Hematopoietic multipotent progenitor cell treated with erythropoietin and hydrocortisone succinate and interleukin-3 and kit ligand, for 6 days (in vitro differentiated cells): Measurements from ENCODE around the gene IFI27.

Source experiments
- DNase-seq: peaks from one replicate; pipeline ENCODE4 v3.0.0-alpha.2; 2015

The IFI27 gene

DNA sequence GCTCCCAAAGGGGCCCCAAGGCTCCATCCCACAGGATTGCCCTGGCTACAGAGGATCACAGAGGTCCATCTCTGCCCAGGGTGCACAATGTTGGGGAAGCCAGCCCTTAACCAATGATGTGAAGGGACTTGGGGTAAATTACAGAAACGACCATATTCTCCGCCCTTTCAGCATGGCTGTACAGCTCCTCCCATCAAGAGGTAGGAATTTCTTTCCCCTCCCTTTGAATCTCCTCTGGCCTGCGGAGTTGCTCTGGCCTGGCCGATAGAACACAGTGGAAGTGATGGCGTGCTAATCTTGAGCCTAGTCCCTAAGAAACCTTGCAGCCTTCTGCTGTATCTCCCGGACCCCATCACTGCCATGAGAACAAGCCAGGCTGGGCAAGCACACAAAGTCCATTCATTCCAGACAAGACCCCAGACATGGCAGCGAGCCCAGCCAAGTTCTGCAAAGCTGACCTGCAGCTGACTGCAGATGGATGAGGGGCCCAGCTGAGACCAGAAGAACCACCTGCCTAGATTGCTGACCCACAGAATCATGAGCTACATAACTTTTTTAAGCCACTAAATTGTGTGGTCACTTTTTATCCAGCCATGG is 6.9 kb upstream of the IFI27 start:
- no peak for DNase-seq

DNA sequence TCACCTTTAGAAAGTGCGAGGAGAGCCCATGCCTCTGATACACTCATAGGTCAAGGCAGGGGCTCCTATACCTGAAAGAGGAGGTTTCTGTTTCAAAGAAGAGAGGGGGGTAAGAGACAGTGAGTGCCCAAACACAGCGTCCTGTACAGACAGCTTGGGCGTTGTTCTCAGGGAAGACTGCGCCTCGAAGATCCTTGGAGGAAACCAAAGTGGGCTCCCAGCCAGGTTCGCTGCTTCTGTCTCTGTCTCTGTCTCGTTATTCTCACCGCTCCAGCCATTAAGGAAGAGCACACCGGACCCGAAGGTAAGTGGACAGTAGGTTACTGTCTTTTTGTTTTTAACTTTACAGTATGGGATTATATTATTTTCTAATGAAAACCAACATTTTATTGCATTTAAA is 5.8 kb upstream of the IFI27 start:
- no peak for DNase-seq

DNA sequence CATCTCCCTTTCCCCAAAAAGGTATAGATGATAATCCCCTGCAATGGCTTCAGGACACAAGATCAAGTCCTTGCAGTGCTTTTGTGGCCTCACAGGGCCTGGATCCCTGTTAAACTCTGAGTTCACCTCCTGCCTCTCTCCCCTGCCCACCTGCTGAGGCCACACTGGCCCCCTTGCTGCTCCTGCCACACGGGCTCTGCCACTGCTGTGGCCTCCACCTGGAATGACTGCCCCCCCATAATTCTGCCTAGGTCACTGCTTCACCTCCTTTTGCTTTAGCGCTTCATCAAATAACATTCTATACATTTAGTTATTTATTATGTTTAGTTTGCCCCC is 653 bp upstream of the IFI27 start:
- DNase-seq: no peak

DNA sequence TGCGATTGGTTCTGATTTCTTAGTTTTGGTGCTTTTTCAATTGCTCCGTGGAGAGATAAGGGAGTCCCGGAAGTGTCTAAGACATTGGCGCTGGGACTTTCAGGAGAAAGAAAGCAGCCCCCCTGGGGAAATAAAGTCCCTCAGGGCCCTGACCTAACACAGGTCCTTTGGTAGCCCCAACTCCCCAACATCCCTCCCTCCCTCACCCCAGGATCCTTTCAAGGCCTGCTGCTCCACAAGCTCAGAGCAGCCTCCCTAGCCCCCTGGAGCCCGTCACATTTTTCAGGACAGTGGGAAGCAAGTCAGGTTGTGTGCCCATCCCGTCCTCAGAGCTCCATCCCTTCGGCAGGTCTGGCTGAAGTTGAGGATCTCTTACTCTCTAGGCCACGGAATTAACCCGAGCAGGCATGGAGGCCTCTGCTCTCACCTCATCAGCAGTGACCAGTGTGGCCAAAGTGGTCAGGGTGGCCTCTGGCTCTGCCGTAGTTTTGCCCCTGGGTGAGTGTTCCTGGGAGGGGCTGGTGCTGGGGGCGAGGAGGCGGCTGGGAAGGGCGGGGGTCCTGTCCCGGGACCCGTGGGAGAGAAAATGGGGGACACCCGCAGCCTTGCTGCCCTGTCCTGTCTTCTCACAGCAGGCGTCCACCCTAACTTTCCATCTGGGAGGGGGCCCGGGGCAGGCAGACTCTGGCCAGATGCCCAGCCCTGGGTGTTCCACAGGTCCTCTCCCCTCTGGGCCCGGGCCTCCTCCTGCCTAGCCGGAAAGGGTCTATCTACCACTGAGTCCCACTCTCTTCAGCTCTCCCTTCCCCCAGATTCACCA is 950 bp downstream of the IFI27 start:
- no peak for DNase-seq

DNA sequence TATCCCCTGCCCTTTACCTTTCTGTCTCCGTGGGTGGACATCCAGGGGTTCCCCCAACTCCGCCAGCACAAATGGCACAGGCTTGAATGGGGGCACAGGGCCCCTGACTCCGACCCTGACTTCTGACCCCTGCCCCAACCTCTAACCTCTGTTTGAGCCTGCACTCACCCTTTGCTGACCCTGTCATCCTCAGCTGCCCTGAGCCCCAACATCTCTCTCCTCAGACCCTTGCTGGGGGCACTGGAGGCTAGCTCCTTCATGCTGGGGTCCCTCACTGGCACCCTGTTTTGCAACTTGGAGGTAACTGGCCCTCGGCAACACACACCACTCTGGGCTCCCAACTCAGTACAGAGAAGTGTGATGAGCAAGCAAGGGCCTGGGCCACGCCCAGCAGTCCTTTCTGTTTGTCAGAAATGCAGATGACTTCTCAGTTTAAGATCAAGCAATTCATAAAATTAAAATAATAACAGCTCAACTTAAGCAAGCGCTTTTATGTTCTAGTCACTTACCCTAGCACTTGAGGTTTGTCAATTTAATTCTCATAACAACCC is 2.1 kb downstream of the IFI27 start:
- peak; percentile 17 for DNase-seq

DNA sequence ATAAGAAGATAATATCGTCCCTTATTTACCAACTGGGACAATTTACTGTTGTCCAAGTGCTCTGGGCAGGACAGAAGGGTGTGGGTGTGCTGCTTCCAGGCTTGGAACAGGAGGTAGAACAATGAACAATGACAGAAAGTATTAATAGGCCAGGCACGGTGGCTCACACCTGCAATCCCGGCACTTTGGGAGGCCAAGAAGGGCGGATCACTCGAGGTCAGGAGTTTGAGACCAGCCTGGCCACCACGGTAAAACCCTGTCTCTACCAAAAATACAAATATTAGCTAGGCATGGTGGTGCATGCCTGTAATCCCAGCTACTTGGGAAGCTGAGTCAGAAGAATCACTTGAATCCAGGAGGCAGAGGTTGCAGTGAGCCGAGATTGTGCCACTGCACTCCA is 2.5 kb downstream of the IFI27 start:
- no peak for DNase-seq

DNA sequence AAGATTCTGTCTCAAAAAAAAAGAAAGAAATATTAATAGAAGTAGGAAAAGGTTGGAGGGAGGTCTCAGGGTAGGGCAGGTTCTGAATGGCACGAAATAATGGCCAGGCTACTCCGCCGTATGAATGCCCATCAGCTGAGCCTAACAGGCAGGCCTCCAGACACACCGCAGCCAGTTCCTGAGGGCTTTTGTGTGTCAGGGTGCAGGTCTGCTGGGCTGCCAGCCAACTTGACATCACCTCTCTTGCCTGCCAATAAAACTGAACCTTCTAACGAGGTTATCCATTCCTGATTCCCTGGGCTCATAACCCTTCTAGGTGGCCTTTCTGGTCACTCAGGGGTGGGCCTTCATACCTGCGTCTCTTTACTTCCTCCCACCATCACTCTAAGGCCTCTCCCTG is 3.0 kb downstream of the IFI27 start:
- no peak for DNase-seq

DNA sequence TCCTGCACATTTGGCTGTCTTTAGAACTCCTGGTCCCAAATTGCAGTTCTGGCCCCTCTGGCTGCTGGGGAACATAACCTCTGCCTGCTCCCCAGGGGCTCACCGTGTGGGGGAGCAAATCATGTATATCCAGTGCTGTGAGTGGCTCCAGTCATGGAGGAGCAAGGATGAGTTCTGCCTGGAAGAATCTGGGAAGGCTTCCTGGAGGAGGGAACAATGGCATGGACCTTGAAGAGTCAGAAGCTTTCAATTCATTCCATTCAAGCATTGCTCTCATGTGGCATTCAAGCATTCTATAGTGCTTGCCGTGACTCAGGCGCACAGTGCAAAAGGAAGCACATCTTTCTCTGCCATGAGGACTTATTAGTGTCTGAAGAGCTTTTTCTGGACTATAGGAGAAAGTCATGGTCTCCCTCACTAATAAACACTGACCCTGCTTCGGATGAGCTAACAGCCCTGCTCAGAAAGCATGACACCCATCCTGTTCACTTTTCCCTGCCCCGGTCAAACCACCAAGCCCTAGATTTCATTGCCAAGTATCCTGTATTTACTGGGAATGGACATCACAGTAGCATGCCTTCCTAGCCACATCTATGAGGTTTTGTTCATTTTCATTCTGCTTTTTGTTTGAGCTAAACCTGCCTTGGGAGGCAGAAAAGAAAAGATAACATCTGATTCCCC is 3.5 kb downstream of the IFI27 start:
- no peak for DNase-seq

DNA sequence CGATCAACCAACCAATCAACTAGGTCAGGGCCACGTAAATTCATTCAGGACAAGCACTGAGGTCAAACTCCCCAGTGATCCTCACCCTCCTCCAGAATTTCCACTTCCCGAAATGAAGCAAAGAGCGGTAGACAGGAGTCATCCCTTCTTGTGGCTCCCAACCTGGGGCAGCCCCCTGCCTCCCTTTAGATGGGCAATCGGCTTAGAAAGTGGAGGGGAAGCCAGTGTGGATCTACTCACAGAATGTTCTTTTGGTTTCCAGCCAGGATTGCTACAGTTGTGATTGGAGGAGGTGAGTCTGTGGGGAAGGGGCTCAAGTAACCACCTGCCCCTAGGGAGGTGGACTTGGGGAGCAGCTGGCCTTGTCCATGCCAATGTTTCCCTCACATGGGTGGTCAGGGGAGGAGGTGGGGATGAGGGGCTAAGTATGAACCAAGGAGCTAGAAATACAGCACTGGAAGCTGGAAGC is 4.1 kb downstream of the IFI27 start:
- no peak for DNase-seq

DNA sequence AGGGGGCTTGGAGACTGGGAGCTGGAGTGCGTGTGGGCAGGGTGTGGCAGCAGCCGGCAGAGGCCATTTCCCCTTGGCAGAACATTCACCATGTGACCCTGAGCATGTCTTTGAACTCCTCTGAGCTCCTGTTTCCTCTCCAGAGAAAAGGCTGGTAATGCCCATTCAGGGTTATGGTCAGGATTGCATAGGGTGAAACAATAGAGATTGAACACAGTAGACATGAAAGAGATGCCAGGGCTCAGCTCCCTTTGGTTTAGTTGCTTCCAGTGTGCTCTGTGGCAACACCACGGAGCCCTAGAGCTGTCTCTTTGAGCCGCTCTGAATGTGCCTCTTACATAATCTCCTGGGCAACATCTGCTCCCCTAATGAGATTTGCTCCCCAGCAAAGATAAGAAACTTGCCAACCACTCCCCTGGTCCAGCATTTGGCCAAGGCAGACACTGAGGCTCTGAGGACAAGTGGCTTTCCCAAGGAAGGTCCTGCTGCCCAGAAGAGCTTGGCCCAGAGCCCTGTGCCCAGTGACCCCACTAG is 4.6 kb downstream of the IFI27 start:
- peak; percentile 79 for DNase-seq

DNA sequence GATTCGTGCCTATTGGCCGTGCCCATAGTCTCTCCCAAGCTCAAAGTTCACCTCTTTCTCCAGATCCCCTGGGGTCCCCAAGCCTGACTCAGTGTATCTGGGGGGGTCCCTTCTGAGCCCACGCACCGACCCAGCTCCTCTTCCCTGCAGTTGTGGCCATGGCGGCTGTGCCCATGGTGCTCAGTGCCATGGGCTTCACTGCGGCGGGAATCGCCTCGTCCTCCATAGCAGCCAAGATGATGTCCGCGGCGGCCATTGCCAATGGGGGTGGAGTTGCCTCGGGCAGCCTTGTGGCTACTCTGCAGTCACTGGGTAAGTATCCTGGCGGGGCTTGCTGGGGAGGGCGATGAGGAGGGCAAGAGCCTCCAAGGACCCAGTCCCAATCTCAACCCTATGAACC is 5.1 kb downstream of the IFI27 start:
- no peak for DNase-seq

DNA sequence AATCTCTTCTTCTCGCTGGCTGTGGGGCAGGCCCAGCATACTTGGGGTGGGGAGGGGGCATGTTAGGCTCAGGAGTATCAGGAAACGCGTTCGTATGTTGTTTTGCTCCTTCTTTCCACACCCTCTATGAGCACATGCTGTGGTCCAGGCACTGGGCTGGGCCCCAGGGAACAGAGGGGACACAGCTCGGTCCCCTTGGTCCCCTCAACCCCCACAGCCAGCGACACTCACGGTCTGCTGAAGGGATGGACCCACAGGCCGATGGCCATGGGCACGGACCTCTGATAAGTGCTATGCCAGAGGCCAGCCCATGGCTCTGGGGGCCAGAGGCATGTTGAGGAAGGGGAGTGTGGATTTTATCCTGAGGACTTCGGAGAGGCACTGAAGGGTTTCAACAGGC is 6.2 kb downstream of the IFI27 start:
- DNase-seq: no peak

DNA sequence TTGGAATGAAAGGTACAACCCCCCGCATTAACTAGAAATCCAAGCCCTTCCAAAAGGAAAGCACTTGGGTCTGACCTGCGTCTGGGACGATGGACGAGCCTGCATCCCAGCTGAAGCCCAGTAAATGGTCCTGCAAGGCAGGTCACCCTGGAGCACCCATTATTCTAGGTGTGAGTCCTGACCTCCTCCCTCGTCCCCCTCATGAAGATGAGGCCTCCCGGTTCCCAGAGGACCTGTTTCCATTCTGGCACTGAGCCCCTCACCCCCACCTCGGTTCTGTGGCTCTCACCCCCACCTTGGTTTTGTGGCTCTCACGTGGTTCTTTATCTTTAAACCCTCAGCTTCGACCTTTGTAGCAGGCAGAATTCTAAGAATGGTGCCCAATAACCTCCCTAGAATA is 7.3 kb downstream of the IFI27 start:
- no peak for DNase-seq

DNA sequence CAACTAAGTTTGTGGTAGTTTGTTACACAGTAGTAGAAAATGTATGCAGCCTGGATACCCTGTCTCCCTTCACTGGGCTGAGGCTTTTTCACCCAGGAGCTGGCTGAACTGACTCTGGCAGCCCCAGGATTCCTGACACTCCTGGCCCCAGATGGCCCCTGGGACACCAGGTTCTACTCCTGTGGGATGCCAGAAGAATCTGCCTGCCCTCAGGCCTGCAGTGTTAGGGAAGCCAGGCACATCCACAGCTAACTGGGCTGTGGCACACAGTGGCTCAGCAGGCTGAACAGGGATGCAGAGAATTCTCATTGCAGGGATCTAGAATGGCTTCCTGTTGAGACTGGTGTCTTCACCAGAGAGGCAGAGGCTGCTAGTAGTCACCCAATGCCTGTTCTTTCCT is 8.5 kb downstream of the IFI27 start:
- no peak for DNase-seq

DNA sequence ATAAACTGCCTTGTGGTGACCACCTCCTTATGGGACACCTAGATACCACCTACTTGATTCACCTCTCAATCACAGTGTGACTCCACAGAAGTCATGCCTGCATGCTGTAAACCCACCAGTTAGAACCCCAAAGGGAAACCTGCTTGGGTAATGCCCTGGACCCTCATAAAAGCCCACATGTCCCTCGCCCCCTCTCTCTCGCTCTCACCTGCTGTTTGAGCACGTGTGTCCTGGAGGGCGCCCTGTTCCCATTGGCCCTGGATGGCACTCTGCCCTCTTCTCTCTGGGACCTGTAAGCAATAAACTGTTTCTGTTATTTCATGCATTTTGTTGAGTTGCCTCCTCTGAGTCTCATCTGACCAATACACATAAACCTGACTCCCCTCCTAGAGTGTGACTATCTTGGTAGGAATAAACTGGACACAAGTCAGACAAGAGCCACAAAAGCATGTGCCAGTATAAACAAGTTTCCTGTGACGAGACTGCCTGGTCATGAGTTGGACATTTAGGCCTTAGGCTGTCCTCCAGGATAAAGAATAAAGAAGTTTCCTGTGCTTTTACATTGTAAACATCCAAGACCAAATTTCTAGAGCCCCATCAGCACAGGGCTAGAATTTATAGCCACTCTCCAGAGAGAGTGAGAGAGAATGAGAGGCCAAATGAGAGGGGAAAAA is 10.3 kb downstream of the IFI27 start:
- DNase-seq: no peak

DNA sequence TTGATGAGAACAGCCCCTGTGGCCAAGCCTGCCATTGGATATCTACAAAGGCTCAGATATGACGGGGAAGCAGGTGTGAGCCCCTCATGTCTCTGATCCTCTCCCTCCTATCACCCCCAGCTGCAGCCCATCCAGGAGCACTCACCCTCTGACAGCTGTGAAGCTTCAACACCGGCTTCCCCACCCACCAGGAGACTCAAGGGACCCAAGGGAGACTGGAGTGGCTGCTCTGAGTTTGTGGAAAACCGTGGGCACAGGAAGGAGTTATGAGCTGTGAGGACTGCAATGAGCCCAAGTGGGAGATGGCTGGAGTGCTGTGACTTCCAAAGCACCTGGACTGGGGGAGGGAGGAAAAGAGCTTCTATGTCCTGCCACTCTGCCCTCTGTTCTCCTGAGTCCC is 10.9 kb downstream of the IFI27 start:
- no peak for DNase-seq

DNA sequence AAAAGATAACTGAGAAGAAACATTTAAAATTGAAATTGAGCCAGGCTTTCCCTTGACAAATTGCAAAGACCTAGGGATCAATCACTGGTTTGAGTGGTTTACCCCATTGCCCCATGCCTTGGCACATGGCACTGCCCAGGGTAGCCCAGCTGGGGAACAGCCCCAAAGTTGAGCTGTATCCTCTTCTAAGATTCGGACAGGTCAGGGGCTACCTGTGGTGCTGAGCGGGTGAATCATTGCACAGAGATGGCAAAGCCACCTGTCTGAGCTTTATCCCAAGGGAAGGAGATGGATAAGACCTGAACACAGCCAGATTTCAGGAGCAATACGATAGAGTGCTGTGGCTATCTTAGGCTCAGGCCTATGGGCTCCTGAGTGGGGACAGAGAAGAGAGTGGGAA is 11.9 kb downstream of the IFI27 start:
- DNase-seq: no peak

DNA sequence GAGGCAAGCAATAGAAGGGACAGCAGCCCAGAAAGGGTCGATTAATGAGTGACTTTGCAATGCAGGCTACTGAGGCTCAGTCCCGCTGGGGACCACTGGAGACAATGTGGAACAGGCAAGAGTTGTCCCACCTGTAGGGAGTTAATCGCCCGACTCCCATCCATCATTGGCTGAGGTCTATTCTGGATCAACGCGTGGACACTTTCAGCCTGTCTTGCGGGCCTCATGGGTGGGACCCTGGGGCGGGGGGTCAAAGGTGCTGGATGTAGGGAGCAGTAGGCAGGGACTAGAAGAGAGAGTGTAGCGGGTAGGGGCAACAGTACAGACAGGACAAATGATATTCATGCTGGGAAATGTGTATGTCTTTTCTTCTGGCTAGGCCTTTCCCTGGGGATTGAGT is 12.8 kb downstream of the IFI27 start:
- DNase-seq: no peak

DNA sequence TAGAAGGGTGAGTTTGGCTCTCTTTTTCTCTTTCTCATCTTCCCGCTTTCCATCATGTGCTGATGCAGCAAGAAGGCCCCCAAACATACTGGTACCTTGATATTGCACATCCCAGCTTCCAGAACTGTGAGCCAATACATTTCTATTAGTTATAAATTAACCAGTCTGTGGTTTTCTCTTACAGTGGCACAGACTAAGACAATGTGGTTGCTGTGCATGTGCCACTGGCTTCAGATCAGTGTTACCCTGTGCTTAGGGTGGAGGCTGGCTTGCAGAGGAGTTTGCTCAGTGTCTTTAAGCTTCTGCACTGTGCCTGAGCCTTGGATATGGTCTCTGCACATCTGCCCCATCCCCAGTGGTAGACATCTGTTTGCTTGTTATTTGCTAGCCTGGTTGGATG is 13.3 kb downstream of the IFI27 start:
- DNase-seq: no peak

DNA sequence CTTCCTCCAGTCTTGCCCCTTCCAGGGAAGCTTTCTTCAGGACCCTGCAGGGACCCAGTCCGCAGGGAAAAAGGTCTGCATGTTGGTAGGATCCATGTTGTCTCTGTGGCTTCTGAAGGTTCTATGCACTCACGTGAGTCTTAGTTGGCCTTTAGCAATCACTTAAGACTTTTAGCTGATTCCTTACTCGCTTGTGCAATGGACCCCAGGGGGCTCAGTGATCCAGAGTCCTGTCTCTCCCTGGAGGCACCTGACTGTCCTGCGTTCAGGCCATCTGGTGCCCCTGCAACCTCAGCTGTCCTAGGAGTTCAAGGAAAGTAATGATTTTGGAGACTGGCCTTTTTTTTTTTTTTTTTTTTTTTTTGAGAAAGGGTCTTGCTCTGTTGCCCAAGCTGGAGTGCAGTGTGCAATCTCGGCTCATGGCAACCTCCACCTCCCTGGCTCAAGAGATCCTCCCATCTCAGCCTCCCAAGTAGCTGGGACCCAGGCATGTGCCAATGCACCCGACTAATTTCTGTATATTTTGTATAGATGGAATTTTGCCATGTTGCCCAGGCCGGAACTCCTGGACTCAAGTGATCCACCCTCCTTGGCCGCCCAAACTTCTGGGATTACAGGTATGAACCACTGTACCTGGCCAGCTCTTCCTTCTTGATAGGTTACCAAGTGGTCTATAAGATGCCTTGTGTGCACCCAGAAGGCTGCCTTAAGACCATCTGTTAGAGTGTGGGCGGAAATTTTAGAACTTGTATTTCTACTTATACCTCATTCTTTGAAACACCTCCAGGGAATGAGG is 14.2 kb downstream of the IFI27 start:
- no peak for DNase-seq

DNA sequence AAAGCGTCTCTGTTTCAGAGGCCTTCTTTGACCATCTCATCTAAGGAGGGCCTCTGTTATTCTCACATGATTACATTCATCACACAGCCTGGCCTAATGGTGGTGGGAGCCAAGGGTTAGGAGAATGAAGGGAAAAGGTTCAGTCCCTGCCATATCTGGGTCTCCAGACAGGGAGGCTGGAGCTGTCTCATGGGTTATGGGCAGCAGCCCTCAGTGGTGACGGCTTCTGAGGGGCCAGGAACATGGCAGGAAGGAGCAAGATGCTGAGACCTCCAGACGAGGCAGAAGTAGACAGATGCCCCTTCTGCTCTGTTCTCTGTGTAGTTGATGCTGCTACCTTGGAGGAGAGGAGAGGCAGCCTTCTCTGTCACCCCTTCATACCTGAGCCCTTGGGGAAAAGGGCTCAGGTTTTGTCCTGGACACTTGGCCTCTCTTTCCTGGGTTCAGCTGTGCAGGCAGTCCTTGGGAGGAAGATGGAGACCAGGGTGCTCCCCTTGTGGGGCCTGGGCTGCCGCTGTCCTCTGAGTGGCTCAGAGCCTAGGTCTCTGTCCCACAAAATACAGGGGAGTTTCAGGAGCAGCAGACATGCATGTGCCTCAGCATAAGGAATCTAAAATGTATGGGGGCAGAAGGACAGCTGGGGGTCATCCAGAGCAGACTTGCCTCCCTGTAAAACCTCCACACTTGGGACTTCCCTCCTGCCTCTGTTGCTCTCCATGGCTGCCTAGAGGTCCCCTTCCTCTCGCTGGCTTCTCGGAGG is 15.3 kb downstream of the IFI27 start:
- DNase-seq: no peak

DNA sequence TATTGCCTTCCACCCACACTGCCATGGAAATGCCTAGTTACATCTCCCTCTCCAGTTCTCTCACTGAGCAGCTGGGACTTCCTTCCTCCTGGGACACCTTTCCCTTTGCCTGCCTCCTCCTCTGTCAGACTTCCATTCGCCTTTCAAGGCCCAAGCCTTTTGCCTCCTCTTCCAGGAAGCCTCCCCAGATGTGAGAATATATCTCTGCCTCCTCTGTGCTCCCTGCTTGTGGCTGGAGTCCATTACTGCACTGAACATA is 15.8 kb downstream of the IFI27 start:
- no peak for DNase-seq
